Panc1 (cell line): ENCODE results near the gene VWA5B1.

Source experiments
- CTCF ChIP-seq: fragments of 450-650 bp; IDR thresholded peaks from 2 replicates; pipeline ENCODE4 v1.5.1; 2017; ENCODE audit warnings: mild to moderate bottlenecking
- POLR2AphosphoS5 ChIP-seq: IDR thresholded peaks from 2 replicates; pipeline ENCODE4 v1.6.1; 2012; ENCODE audit warnings: mild to moderate bottlenecking, low read depth, low read length, moderate library complexity
- SIN3A ChIP-seq: IDR thresholded peaks from 2 replicates; pipeline ENCODE4 v1.6.1; 2012; ENCODE audit warnings: low read depth, mild to moderate bottlenecking, low read length, moderate library complexity, borderline replicate concordance; ENCODE audit not compliant: insufficient read depth
- TCF7L2 ChIP-seq: IDR thresholded peaks from 2 replicates; pipeline ENCODE4 v1.6.1; 2011; ENCODE audit warnings: mild to moderate bottlenecking, low read depth, low read length, inconsistent platforms
- TF ChIP-seq, protein P1 (sequence below), 2 experiments: IDR thresholded peaks; 2 replicates each; pipeline ENCODE4 v1.6.1; 2011 to 2012; ENCODE audit warnings: low read depth in 2 of 2, control low read depth in 1 of 2, low read length in 1 of 2, mild to moderate bottlenecking in 1 of 2, moderate library complexity in 1 of 2; ENCODE audit not compliant: insufficient read depth in 1 of 2

- TF ChIP-seq CTCF (no peak), POLR2AphosphoS5 (no peak), SIN3A (no peak), TCF7L2 (no peak)
- TF ChIP-seq, protein P1, sequence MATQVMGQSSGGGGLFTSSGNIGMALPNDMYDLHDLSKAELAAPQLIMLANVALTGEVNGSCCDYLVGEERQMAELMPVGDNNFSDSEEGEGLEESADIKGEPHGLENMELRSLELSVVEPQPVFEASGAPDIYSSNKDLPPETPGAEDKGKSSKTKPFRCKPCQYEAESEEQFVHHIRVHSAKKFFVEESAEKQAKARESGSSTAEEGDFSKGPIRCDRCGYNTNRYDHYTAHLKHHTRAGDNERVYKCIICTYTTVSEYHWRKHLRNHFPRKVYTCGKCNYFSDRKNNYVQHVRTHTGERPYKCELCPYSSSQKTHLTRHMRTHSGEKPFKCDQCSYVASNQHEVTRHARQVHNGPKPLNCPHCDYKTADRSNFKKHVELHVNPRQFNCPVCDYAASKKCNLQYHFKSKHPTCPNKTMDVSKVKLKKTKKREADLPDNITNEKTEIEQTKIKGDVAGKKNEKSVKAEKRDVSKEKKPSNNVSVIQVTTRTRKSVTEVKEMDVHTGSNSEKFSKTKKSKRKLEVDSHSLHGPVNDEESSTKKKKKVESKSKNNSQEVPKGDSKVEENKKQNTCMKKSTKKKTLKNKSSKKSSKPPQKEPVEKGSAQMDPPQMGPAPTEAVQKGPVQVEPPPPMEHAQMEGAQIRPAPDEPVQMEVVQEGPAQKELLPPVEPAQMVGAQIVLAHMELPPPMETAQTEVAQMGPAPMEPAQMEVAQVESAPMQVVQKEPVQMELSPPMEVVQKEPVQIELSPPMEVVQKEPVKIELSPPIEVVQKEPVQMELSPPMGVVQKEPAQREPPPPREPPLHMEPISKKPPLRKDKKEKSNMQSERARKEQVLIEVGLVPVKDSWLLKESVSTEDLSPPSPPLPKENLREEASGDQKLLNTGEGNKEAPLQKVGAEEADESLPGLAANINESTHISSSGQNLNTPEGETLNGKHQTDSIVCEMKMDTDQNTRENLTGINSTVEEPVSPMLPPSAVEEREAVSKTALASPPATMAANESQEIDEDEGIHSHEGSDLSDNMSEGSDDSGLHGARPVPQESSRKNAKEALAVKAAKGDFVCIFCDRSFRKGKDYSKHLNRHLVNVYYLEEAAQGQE (IDR thresholded peaks at IDR 0.05; ENCODE audit: insufficient read depth in 1 of 2, low read depth in 2 of 2, low read length in 1 of 2), result no peak
These were observed 990 bp downstream of the VWA5B1 start for GRCh38 chr1:20291645-20292084.
